ENCODE data around the gene RGS14.
"Not testable (repeated sequence)": the region's sequence is repeated elsewhere in the genome, so short reads cannot be mapped to it uniquely, and the experiment has no call there.

Gene RGS14

DNA sequence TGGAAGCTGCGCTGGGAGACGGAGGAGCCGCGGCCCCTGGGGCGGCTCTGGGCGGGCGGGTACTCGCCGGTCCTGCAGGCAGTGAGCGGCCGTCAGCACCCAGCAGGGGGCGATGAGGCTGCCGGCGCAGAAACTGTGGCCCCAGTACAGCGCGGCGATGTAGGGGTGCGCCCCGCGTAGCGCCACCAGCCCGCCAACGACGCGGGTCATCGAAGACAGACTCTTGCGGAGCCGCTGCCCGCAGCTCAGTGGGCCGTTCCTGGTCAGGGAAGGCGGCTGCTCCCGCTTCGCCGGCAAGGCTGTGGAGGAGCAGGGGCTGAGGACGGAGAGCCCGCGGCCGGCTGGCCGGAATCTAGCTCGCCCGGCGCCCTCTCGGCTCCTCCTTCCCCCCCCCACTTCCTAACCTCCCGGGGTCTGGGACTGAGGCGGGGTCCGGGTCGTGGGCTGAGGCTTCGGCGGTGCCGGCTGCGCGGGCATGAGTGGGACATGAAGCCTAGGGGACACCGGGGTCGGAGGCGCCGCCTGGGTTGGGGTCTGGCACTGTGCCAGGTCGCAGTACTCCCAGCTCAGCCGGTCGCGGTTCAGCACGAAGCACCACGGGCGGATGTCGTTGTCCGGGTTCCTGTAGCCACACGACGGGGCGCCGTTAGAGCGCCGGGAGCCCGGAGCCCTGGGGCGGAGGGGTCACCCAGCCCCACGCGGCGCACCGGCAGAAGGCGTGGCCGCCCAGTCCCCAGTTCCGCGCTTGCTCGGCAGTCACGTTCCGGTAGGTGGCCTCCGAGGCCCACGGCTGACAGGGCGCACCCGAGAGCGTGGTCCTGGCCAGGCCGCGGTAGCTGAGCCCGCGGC lies 46.3 kb downstream of the RGS14 start:
- DNase-seq (ENCODE audit: low read depth in 2 of 2): peak; percentile 72 to 82

DNA sequence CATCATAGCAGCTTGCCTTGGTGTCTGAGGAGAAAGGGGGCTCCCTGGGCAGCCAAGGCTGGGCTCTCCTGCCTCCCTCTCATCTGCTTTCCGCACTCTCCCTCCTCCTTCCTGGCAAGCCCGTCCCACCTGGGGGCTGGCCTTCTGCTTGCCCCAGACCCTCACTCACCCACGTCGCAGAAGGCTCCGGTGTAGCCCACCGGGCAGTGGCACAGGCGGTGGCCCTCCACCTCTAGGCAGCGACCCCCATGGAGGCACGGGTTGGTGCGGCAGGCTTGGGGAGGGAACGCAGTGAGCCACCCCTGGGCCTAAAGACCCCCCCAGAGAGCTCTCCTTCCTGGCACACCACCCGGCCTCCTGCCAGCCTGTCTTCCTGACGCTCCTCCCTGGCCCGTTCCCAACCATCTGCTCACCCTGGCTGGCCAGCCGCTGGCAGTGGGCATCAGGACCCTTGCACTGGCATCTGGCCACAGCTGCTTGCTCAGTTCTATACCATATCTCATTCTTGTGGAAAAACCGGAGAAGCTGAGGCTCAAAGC lies 47.0 kb downstream of the RGS14 start:
- no peak for DNase-seq (ENCODE audit: low read depth in 2 of 2)

DNA sequence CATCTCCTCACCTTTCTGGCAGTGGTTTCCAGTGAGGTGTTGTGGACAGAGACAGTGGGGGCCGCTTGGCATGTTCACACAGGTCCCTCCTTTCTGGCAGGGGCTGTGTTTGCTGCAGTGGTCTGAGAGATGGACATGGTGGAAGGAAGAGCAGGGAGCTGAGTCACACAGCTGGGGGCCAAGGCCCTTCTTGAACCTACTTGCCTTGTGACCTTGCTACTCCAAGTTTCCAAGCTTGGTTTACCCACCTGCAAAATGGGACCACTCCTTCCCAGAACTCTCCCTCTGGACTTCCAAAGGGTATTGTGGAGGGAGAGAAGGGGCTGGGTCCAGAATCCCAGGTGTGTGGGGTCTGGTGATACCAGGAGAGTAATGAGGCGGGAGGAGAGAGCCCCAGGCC lies 47.6 kb downstream of the RGS14 start:
- DNase-seq (ENCODE audit: low read depth in 2 of 2): no peak

DNA sequence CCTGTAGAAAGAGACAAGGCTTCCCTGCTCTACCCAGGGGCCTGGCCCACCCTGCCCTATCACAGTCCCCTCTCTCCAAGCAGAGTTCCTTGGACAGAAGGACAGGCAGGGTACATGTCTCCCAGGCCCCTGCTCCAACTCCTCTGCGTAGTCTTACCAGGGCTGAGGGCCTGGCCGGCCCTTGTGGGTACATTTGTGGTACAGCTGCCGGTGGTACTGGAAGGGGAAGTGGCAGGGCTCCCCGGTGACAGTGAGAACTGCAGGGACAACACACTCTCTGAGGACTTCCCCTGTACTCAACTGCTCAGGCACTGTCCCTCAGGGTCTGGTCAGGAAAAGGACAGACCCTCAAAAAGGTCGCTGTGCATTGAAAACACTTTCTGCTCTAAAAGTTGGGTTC lies 48.1 kb downstream of the RGS14 start:
- no peak for DNase-seq (ENCODE audit: low read depth in 2 of 2)

DNA sequence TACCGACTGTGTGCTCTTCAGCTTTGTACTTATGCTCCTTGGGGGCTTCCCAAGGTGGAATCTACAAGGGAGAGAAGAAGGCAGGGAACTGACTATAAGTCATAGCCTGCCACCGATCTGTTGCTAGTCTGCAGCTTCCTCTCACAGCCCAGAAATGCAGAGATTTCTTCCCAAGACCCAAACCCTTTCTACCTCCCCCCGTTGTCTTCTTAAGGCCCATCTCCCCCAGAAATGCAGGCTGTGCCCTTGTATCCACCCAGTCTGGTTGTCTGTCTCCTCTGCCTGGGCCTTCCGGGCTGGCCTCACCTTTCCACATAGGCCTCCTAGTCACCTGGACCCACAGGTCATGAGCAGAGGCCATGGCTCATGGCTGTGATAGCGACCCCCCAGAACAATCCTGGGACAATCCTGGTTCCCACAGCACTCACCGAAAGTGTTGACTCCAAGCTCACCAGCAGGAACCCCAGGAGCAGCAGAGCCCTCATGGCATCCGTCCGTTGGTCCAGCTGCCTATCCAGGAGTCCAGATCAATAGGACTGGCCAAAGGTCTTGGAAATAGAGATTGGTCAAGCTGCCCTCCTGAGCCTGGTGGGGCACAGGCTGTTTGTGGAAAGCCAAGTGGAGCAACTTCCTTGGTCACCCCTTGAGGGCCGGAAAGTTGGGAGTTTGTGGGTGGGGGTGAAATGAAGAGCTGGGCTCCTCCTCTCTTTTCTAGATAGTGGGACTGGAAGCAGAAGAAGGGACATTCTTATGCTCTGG lies 51.5 kb downstream of the RGS14 start, which contains the start of gene F12:
F12 (minus strand) TSS at position 522 of the 759 bp plus-strand sequence; CDS start at position 485, 37 bp downstream.
- DNase-seq (ENCODE audit: low read depth in 2 of 2): no peak

DNA sequence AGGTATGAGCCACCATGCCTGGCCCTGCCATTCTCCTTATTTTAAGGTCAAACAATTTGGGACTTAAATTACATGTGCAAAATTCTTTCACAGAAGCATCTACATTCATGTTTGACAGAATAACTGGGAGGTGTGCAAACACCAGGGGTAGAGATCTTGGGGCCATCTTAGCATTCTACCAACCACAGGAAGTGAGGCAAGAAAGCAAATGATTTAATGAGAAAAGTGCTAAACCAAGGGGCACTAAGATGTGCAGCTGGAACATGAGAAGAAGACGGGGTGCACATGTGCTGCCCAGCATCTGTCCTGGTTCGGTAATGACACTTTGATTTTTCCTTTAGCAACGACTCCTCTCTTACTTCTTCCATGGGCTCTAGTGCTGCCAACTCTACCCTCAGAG lies 52.9 kb downstream of the RGS14 start:
- no peak for DNase-seq (ENCODE audit: low read depth in 2 of 2)

DNA sequence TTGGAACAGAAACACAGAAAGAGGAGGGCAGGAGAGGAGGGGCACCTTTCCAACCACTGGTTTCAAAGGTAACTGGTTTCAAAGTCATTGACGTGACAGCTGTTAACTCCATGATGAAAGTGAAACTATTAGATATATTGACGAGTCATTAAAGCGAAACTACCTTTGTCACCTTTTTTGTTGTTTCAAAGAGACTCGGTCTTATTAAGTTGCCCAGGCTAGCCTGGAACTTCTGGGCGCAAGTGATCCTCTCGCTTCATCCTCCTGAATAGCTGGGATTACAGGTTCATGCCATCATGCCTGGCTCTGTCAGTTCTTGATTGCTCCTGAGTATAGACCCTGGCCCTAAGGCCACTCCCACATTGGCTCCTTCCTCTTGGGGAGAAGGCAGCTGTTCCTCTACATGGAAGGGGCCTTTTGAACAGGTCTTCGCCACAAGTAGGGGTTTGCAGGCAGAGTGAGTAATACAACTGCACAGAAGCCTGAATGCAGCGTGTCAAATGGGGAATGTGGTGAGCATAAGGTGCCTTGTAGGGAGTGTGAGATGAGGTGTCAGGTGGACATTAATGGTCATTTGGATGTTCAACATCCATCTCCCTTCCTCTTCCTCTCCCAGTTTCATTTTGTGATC lies 55.0 kb downstream of the RGS14 start:
- no peak for DNase-seq (ENCODE audit: low read depth in 2 of 2)

DNA sequence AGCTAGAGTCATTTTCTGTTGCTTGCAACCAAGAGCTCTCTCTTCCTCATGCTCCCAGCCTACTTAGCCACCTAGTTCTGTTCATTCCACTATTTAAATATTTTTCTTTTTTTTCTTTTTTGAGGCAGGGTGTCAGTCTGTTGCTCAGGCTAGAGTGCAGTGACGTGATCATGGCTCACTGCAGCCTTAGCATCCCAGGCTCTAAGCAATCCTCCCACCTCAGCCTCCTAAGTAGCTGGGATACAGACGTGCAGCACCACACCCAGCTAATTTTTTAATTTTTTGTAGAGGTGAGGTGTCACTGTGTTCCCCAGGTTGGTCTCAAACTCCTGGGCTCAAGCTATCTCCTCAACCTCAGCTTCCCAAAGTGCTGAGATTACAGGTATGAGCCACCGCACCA lies 56.8 kb downstream of the RGS14 start:
- DNase-seq (ENCODE audit: low read depth in 2 of 2): no peak

DNA sequence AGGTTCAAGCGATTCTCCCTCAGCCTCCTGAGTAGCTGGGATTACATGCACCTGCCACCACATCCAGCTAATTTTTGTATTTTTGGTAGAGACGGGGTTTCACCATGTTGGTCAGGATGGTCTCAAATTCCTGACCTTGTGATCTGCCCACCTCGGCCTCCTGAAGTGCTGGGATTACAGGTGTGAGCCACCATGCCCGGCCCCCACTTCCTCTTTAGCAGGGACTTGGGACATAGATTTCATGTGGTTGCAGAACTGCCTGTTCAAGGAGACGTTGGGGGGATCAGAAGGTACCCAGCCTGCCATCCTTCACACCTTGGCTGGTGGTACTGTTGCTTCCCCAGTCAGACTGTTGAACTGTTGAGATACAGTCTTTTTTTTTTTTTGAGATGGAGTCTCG lies 59.4 kb downstream of the RGS14 start:
- DNase-seq (ENCODE audit: low read depth in 2 of 2): not testable (repeated sequence)

DNA sequence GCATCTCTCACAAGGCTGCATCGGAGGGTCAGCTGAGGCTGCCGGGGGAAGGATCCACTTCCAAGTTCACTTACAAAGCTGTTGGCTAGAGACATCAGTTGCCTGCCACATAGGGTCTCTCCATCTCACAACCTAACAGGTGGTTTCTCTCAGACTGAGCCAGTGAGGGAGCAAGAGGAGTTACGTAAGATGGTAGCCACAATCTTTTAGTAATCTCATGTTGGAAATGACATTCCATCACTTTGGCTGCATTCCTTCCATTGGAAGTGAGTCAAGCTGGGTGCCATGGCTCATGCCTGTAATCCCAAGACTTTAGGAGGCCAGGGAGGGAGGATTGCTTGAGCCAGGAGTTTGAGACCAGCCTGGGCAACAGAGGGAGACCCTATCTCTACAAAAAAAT lies 61.3 kb downstream of the RGS14 start:
- DNase-seq (ENCODE audit: low read depth in 2 of 2): no peak

DNA sequence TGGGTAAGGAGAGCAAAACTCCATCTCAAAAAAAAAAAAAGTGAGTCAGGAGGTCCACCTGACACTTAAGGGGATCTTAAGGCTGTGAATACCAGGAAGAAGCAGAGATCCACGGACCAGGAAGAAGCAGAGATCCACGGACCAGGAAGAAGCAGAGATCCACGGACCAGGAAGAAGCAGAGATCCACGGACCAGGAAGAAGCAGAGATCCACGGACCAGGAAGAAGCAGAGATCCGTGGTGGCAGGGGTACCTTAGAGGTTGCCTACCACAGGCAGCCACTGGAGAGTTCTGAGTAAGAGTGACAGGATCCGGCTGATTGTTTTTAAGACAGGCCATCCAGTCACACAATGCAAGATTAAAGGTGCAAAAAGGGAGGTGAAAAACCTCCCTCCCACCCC lies 62.7 kb downstream of the RGS14 start:
- not testable (repeated sequence) for DNase-seq (ENCODE audit: low read depth in 2 of 2)

DNA sequence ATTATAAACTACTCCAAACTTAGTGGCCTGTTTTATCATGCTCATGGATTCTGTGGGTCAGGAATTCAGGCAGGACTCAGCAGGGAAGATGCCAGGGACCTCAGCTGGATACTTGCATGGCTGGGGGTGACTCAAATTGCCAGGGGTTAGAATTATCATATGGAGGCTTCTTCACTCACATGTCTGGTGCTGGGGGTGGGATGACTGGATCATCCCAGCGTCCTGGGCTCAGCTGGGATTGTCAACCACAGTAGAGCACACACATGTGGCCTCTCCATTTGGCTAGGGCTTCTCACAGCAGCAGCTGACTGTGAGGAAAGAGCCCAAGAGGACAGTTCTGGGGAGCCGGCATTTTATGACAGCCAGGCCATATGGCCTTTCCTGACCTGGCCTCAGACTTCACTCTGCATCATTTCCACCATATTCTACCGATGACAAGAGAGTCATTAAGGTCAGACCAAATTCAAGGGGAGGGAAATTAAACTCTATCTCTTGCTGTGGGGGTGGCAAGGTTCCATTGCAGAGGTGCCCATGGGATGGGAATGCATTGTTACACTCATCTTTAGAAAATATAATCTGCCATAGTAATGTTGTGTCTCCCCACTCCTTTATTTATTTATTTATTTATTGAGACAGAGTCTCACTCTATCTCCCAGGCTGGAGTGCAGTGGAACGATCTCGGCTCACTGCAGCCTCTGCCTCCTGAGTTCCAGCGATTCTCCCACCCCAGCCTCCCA lies 63.5 kb downstream of the RGS14 start:
- DNase-seq (ENCODE audit: low read depth in 2 of 2): no peak

All from stimulated activated CD8-positive, alpha-beta memory T cell treated with anti-CD3 and anti-CD28 coated beads, Interleukin-7, amount 100 ng/mL, for 4 hours (primary cell).